SK-N-SH (cell line): ENCODE measurements around the gene LRRK2. TPM values are rescaled to one million over a fixed set of nuclear protein-coding genes. Genes with fewer than 3 reads are reported as not detected.

Source experiments
- CTCF ChIA-PET: fragments of 300-600, 350-600 bp; formaldehyde crosslinking; extraction: SDS; loops from one replicate; lab custom pipeline; 2021; lab: Yijun Ruan, JAX
- POLR2A ChIA-PET: fragments of 350-600 bp; sonication (Branson Sonifier 250); formaldehyde crosslinking; extraction: SDS; loops from one replicate; lab custom pipeline; 2020; ENCODE audit warnings: antibody characterized with exemption, inconsistent platforms; lab: Yijun Ruan, JAX
- DNase-seq: peaks from one replicate; pipeline ENCODE4 v3.0.0; 2012
- H2AFZ ChIP-seq: fragments of 200-600 bp; sonication (generic); 2 replicates; pipeline ENCODE4 v1.8.1; 2016; ENCODE audit warnings: antibody characterized with exemption, mild to moderate bottlenecking, low read depth
- H3F3A ChIP-seq: fragments of 200-600 bp; sonication (generic); replicated peaks from 2 replicates; pipeline ENCODE3; 2016; ENCODE audit warnings: antibody characterized with exemption, mild to moderate bottlenecking; ENCODE audit not compliant: insufficient read depth
- H3K27ac ChIP-seq, 2 experiments: fragments of 200-500 bp in 1 of 2; fragments of 200-600 bp in 1 of 2; sonication (Bioruptor generic) in 1 of 2; sonication (generic), shearing (Covaris generic) in 1 of 2; 2 replicates each; pipeline versions ENCODE4 v1.5.1 to v1.6.1; 2014 to 2016; ENCODE audit warnings: low read depth in 2 of 2, inconsistent platforms in 1 of 2, low read length in 1 of 2, mild to moderate bottlenecking in 1 of 2, mixed read lengths in 1 of 2
- H3K27me3 ChIP-seq: fragments of 200-600 bp; sonication (generic), shearing (Covaris generic); 2 replicates; pipeline ENCODE4 v1.6.1; 2016; ENCODE audit warnings: mixed run types; ENCODE audit not compliant: insufficient read depth
- H3K36me3 ChIP-seq, 2 experiments: fragments of 200-500 bp in 1 of 2; fragments of 200-600 bp in 1 of 2; sonication (Bioruptor generic) in 1 of 2; sonication (generic) in 1 of 2; replicated peaks in 1 of 2; 2 replicates each; pipeline versions ENCODE3 to v1.5.1; 2014 to 2016; ENCODE audit warnings: low read length in 1 of 2, mild to moderate bottlenecking in 1 of 2; ENCODE audit not compliant: insufficient read depth in 2 of 2, control insufficient read depth in 1 of 2
- H3K4me1 ChIP-seq, 2 experiments: fragments of 200-500 bp in 1 of 2; fragments of 200-600 bp in 1 of 2; sonication (Bioruptor generic) in 1 of 2; sonication (generic), shearing (Covaris generic) in 1 of 2; 2 replicates each; pipeline versions ENCODE4 v1.5.1 to v1.6.1; 2014 to 2016; ENCODE audit warnings: low read depth in 1 of 2, low read length in 1 of 2, mixed run types in 1 of 2; ENCODE audit not compliant: insufficient read depth in 2 of 2, control insufficient read depth in 1 of 2
- H3K4me2 ChIP-seq: fragments of 200-600 bp; sonication (generic), shearing (Covaris generic); 2 replicates; pipeline ENCODE4 v1.6.1; 2017; ENCODE audit warnings: mixed run types
- H3K4me3 ChIP-seq, 2 experiments: fragments of 200-500 bp in 1 of 2; fragments of 200-600 bp in 1 of 2; sonication (Bioruptor generic) in 1 of 2; sonication (generic), shearing (Covaris generic) in 1 of 2; 2 replicates each; pipeline versions ENCODE4 v1.5.1 to v1.8.1; 2014 to 2016; ENCODE audit warnings: low read depth in 2 of 2, inconsistent platforms in 1 of 2, low read length in 1 of 2, mild to moderate bottlenecking in 1 of 2, mixed read lengths in 1 of 2, moderate library complexity in 1 of 2
- H3K79me2 ChIP-seq: fragments of 200-600 bp; sonication (generic); 2 replicates; pipeline ENCODE4 v1.8.1; 2017; ENCODE audit warnings: mild to moderate bottlenecking; ENCODE audit not compliant: insufficient read depth
- H3K9ac ChIP-seq: fragments of 200-600 bp; sonication (generic); 2 replicates; pipeline ENCODE4 v1.6.1; 2017; ENCODE audit warnings: mixed run types
- H3K9me2 ChIP-seq: fragments of 200-600 bp; sonication (generic); 2 replicates; pipeline ENCODE4 v1.6.1; 2017; ENCODE audit warnings: mixed run types
- H3K9me3 ChIP-seq: fragments of 200-600 bp; sonication (generic); 2 replicates; pipeline ENCODE4 v1.6.1; 2017; ENCODE audit warnings: mixed run types, mild to moderate bottlenecking, moderate library complexity
- H4K20me1 ChIP-seq: fragments of 200-600 bp; sonication (generic); 2 replicates; pipeline ENCODE4 v1.6.1; 2017; ENCODE audit warnings: mild to moderate bottlenecking, mixed run types; ENCODE audit not compliant: insufficient read depth
- ELF1 ChIP-seq: IDR thresholded peaks from 2 replicates; pipeline ENCODE4 v1.4.0; 2012
- FOSL2 ChIP-seq: IDR thresholded peaks from 2 replicates; pipeline ENCODE4 v1.4.0; 2012; ENCODE audit warnings: low read depth, mild to moderate bottlenecking, moderate library complexity, borderline replicate concordance
- GATA2 ChIP-seq: sonication (generic); formaldehyde crosslinking; IDR thresholded peaks from 2 replicates; pipeline ENCODE4 v1.5.0; 2020; ENCODE audit warnings: mild to moderate bottlenecking, missing genetic modification reagents
- MEF2A ChIP-seq: IDR thresholded peaks from 2 replicates; pipeline ENCODE4 v1.4.0; 2012; ENCODE audit warnings: low read depth, borderline replicate concordance
- NRF1 ChIP-seq: IDR thresholded peaks from 2 replicates; pipeline ENCODE4 v1.6.1; 2012; ENCODE audit warnings: low read depth, mild to moderate bottlenecking, low read length
- RAD21 ChIP-seq: IDR thresholded peaks from 2 replicates; pipeline ENCODE4 v1.6.1; 2012; ENCODE audit warnings: mild to moderate bottlenecking, low read length
- RFX5 ChIP-seq: IDR thresholded peaks from 2 replicates; pipeline ENCODE4 v1.6.1; 2012; ENCODE audit warnings: mild to moderate bottlenecking, improper control_type of control experiment, low read length
- RXRA ChIP-seq: IDR thresholded peaks from 2 replicates; pipeline ENCODE4 v1.4.0; 2012; ENCODE audit warnings: low read depth, mild to moderate bottlenecking, borderline replicate concordance
- SIN3A ChIP-seq: IDR thresholded peaks from 2 replicates; pipeline ENCODE4 v1.6.1; 2012; ENCODE audit warnings: low read depth, mild to moderate bottlenecking, low read length, moderate library complexity, borderline replicate concordance
- TEAD4 ChIP-seq: IDR thresholded peaks from 2 replicates; pipeline ENCODE4 v1.4.0; 2012; ENCODE audit warnings: mild to moderate bottlenecking, borderline replicate concordance; ENCODE audit not compliant: insufficient read depth
- YY1 ChIP-seq: IDR thresholded peaks from 2 replicates; pipeline ENCODE4 v1.4.0; 2012; ENCODE audit warnings: low read depth, mild to moderate bottlenecking
- WGBS: methylation state at CpG from one replicate; pipeline ENCODE4 v1.1.6; 2017; ENCODE audit warnings: low lambda C conversion rate; 5-methylcytosine and 5-hydroxymethylcytosine counted together
- polyA plus RNA-seq, 3 experiments: library from polyadenylated mRNA; depleted of rRNA; stranded (reverse); fragments of >200 nt; gene quantifications; 2 replicates each; pipeline ENCODE4 v1.2.3, GENCODE V29; 2012
- TF ChIP-seq, protein P1 (sequence below): IDR thresholded peaks from 2 replicates; pipeline ENCODE4 v1.4.0; 2012; ENCODE audit warnings: low read depth, borderline replicate concordance
- TF ChIP-seq, protein P2 (sequence below): fragments of 200-600 bp; sonication (generic); IDR thresholded peaks from 2 replicates; pipeline ENCODE4 v1.6.1; 2017; ENCODE audit warnings: antibody characterized with exemption, mild to moderate bottlenecking, moderate library complexity
- TF ChIP-seq, protein P3 (sequence below): IDR thresholded peaks from 2 replicates; pipeline ENCODE4 v1.6.1; 2012; ENCODE audit warnings: mild to moderate bottlenecking, low read depth, low read length, moderate library complexity
- TF ChIP-seq, protein P4 (sequence below): IDR thresholded peaks from 2 replicates; pipeline ENCODE4; 2012

The LRRK2 gene
- polyA plus RNA-seq, 1 of the 3 experiments (the other 2 are of a cell fraction), result 0.08 TPM

DNA sequence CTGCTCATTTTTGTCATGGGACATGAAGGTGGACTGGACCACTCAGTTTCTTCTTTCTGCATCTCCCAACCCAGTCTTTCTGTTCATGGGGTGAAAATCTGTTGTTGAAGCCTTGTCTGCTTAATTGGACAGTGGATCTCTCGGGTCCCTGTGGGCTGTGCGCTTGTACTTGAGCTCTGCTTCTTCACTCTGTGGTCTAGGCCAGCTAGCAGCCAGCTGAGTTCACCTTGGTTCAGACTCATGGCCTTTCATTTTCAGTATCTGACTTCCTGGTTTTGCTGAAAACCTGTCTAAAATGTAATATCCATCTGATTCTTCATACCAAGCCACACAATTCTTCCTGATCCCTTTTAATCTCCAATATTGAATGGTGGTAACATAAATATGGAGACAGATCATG is 117.2 kb downstream of the LRRK2 start:
- Histone ChIP-seq H3K27ac (no peak overlapping the region), H3K4me2 (no peak overlapping the region), H4K20me1 (no peaks in the 10 kb centered on the region), H3K4me1 (peaks cover 0 to 5% of the 10 kb centered on the region in 2 experiments; a peak in 1 of 4 replicates), H3K9ac (no peak overlapping the region), H3K27me3 (no peaks in the 10 kb centered on the region), H3K9me3 (no peaks in the 10 kb centered on the region), H3K9me2 (no peaks in the 10 kb centered on the region), H3F3A (no peaks in the 10 kb centered on the region), H3K79me2 (no peaks in the 10 kb centered on the region), H3K4me3 (no peak overlapping the region), H3K36me3 (no peaks in the 10 kb centered on the region), H2AFZ (no peak overlapping the region)
- DNase-seq, result no peak
- TF ChIP-seq FOSL2, result no peak
- TF ChIP-seq, protein P1, sequence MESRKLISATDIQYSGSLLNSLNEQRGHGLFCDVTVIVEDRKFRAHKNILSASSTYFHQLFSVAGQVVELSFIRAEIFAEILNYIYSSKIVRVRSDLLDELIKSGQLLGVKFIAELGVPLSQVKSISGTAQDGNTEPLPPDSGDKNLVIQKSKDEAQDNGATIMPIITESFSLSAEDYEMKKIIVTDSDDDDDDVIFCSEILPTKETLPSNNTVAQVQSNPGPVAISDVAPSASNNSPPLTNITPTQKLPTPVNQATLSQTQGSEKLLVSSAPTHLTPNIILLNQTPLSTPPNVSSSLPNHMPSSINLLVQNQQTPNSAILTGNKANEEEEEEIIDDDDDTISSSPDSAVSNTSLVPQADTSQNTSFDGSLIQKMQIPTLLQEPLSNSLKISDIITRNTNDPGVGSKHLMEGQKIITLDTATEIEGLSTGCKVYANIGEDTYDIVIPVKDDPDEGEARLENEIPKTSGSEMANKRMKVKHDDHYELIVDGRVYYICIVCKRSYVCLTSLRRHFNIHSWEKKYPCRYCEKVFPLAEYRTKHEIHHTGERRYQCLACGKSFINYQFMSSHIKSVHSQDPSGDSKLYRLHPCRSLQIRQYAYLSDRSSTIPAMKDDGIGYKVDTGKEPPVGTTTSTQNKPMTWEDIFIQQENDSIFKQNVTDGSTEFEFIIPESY, result no peak
- no peak for TF ChIP-seq NRF1
- no peak for TF ChIP-seq YY1
- TF ChIP-seq, protein P2, sequence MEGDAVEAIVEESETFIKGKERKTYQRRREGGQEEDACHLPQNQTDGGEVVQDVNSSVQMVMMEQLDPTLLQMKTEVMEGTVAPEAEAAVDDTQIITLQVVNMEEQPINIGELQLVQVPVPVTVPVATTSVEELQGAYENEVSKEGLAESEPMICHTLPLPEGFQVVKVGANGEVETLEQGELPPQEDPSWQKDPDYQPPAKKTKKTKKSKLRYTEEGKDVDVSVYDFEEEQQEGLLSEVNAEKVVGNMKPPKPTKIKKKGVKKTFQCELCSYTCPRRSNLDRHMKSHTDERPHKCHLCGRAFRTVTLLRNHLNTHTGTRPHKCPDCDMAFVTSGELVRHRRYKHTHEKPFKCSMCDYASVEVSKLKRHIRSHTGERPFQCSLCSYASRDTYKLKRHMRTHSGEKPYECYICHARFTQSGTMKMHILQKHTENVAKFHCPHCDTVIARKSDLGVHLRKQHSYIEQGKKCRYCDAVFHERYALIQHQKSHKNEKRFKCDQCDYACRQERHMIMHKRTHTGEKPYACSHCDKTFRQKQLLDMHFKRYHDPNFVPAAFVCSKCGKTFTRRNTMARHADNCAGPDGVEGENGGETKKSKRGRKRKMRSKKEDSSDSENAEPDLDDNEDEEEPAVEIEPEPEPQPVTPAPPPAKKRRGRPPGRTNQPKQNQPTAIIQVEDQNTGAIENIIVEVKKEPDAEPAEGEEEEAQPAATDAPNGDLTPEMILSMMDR, result no peak
- no peak for TF ChIP-seq RXRA
- no peak for TF ChIP-seq GATA2 (CRISPR knock-in tag)
- TF ChIP-seq SIN3A, result no peak
- TF ChIP-seq ELF1, result no peak
- no peak for TF ChIP-seq RFX5
- TF ChIP-seq TEAD4, result no peak
- TF ChIP-seq, protein P3, sequence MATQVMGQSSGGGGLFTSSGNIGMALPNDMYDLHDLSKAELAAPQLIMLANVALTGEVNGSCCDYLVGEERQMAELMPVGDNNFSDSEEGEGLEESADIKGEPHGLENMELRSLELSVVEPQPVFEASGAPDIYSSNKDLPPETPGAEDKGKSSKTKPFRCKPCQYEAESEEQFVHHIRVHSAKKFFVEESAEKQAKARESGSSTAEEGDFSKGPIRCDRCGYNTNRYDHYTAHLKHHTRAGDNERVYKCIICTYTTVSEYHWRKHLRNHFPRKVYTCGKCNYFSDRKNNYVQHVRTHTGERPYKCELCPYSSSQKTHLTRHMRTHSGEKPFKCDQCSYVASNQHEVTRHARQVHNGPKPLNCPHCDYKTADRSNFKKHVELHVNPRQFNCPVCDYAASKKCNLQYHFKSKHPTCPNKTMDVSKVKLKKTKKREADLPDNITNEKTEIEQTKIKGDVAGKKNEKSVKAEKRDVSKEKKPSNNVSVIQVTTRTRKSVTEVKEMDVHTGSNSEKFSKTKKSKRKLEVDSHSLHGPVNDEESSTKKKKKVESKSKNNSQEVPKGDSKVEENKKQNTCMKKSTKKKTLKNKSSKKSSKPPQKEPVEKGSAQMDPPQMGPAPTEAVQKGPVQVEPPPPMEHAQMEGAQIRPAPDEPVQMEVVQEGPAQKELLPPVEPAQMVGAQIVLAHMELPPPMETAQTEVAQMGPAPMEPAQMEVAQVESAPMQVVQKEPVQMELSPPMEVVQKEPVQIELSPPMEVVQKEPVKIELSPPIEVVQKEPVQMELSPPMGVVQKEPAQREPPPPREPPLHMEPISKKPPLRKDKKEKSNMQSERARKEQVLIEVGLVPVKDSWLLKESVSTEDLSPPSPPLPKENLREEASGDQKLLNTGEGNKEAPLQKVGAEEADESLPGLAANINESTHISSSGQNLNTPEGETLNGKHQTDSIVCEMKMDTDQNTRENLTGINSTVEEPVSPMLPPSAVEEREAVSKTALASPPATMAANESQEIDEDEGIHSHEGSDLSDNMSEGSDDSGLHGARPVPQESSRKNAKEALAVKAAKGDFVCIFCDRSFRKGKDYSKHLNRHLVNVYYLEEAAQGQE, result no peak
- TF ChIP-seq, protein P4, sequence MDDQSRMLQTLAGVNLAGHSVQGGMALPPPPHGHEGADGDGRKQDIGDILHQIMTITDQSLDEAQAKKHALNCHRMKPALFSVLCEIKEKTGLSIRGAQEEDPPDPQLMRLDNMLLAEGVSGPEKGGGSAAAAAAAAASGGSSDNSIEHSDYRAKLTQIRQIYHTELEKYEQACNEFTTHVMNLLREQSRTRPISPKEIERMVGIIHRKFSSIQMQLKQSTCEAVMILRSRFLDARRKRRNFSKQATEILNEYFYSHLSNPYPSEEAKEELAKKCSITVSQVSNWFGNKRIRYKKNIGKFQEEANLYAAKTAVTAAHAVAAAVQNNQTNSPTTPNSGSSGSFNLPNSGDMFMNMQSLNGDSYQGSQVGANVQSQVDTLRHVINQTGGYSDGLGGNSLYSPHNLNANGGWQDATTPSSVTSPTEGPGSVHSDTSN, result no peak
- TF ChIP-seq MEF2A, result no peak
- no peak for TF ChIP-seq RAD21
- ChIA-PET POLR2A (no interaction called here), CTCF (interaction anchor here (0.7 kb wide), 1 partner anchor 9 kb away, joined by 3 read pairs; no protein-coding TSS in a partner anchor)
- 75% methylated on average over 2 of the region's 2 CpGs for WGBS
